ENCODE measurements around the gene TRIM65.

The TRIM65 gene

GRCh38 chr17:75849724-75850123, 47.0 kb downstream of the TRIM65 start:
- TF ChIP-seq, protein P1, sequence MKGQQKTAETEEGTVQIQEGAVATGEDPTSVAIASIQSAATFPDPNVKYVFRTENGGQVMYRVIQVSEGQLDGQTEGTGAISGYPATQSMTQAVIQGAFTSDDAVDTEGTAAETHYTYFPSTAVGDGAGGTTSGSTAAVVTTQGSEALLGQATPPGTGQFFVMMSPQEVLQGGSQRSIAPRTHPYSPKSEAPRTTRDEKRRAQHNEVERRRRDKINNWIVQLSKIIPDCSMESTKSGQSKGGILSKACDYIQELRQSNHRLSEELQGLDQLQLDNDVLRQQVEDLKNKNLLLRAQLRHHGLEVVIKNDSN (IDR thresholded peaks at IDR 0.05), result no peak
- TF ChIP-seq FOXM1 (IDR thresholded peaks at IDR 0.05; ENCODE audit: borderline replicate concordance, low read depth) (no peak), NFIC (IDR thresholded peaks at IDR 0.05) (no peak), RAD21 (IDR thresholded peaks at IDR 0.05; ENCODE audit: low read depth) (no peak), TAF1 (IDR thresholded peaks at IDR 0.05; ENCODE audit: low read depth) (no peak), MAX (IDR thresholded peaks at IDR 0.05) (no peak), TCF12 (IDR thresholded peaks at IDR 0.05; ENCODE audit: low read depth) (no peak), ZBTB7A (IDR thresholded peaks at IDR 0.05; ENCODE audit: low read depth) (no peak)

- TF ChIP-seq, protein P2, sequence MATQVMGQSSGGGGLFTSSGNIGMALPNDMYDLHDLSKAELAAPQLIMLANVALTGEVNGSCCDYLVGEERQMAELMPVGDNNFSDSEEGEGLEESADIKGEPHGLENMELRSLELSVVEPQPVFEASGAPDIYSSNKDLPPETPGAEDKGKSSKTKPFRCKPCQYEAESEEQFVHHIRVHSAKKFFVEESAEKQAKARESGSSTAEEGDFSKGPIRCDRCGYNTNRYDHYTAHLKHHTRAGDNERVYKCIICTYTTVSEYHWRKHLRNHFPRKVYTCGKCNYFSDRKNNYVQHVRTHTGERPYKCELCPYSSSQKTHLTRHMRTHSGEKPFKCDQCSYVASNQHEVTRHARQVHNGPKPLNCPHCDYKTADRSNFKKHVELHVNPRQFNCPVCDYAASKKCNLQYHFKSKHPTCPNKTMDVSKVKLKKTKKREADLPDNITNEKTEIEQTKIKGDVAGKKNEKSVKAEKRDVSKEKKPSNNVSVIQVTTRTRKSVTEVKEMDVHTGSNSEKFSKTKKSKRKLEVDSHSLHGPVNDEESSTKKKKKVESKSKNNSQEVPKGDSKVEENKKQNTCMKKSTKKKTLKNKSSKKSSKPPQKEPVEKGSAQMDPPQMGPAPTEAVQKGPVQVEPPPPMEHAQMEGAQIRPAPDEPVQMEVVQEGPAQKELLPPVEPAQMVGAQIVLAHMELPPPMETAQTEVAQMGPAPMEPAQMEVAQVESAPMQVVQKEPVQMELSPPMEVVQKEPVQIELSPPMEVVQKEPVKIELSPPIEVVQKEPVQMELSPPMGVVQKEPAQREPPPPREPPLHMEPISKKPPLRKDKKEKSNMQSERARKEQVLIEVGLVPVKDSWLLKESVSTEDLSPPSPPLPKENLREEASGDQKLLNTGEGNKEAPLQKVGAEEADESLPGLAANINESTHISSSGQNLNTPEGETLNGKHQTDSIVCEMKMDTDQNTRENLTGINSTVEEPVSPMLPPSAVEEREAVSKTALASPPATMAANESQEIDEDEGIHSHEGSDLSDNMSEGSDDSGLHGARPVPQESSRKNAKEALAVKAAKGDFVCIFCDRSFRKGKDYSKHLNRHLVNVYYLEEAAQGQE (IDR thresholded peaks at IDR 0.05; ENCODE audit: low read depth), result no peak
- TF ChIP-seq TEAD4 (IDR thresholded peaks at IDR 0.05), result no peak
- TF ChIP-seq ZBTB7A (IDR thresholded peaks at IDR 0.05; ENCODE audit: low read depth), result no peak
- TF ChIP-seq, protein P1 (IDR thresholded peaks at IDR 0.05), result no peak
- no peak for TF ChIP-seq CREB1 (IDR thresholded peaks at IDR 0.05; ENCODE audit: low read depth)
- no peak for TF ChIP-seq TCF12 (IDR thresholded peaks at IDR 0.05; ENCODE audit: low read depth)
- no peak for TF ChIP-seq MAX (IDR thresholded peaks at IDR 0.05)
- no peak for TF ChIP-seq NFIC (IDR thresholded peaks at IDR 0.05)
- no peak for TF ChIP-seq EP300 (IDR thresholded peaks at IDR 0.05; ENCODE audit: borderline replicate concordance)
- TF ChIP-seq CEBPB (IDR thresholded peaks at IDR 0.05), result no peak
- TF ChIP-seq TAF1 (IDR thresholded peaks at IDR 0.05; ENCODE audit: low read depth), result no peak
- TF ChIP-seq FOXM1 (IDR thresholded peaks at IDR 0.05; ENCODE audit: borderline replicate concordance, low read depth), result no peak
- no peak for TF ChIP-seq RAD21 (IDR thresholded peaks at IDR 0.05; ENCODE audit: low read depth)
- no peak for TF ChIP-seq YY1 (IDR thresholded peaks at IDR 0.05; ENCODE audit: low read depth)
- no peak for TF ChIP-seq EGR1 (IDR thresholded peaks at IDR 0.05)
These were observed 47.5 kb downstream of the TRIM65 start for GRCh38 chr17:75849279-75849646.

DNA sequence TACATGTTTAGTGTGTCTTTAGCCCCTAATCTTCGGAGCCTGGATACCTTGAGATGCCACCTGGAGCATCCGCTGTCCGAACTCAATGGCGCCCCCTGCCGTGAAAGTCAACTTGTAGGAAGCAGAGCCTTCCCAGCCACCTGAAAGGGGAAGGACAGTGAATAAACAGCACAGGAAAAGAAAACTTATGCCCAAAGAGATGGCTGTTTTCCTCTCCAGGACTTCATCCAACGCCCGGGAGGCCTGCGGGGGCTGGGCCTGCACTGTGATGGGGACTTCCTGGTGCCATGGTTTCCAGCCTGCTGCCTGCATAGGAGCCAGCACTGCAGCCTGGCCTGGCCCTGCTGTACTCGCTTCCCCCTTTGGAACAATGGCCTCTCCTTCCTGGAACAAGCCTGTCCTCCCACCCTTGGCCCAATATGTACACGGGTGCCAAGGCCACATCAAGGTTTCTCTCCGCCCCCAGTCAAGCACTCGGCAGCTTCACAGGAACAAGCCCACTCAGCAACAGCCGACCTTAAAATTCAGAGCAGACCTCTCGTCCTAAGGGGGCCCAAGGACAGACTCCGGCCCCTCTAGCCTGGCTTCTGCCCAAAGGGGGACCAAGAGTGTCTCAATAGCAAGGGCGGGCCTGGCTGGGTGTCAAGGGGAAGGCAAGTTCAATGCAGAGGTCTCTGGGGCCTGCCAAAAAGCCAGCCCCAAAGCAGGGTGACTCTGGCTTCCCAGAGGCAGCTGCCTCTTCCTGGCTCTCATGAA, 48.0 kb downstream of the TRIM65 start:
- TF ChIP-seq TAF1 (IDR thresholded peaks at IDR 0.05; ENCODE audit: low read depth) (no peak), ZBTB7A (IDR thresholded peaks at IDR 0.05; ENCODE audit: low read depth) (no peak), TCF12 (IDR thresholded peaks at IDR 0.05; ENCODE audit: low read depth) (no peak), CREB1 (IDR thresholded peaks at IDR 0.05; ENCODE audit: low read depth) (no peak), RAD21 (IDR thresholded peaks at IDR 0.05; ENCODE audit: low read depth) (peak; percentile 61), YY1 (IDR thresholded peaks at IDR 0.05; ENCODE audit: low read depth) (peak; percentile 29; the same call in 1 of the 2 replicates), FOXM1 (IDR thresholded peaks at IDR 0.05; ENCODE audit: borderline replicate concordance, low read depth) (no peak)
- TF ChIP-seq, protein P1 (IDR thresholded peaks at IDR 0.05), result no peak
- TF ChIP-seq, protein P2 (IDR thresholded peaks at IDR 0.05; ENCODE audit: low read depth), result no peak

DNA sequence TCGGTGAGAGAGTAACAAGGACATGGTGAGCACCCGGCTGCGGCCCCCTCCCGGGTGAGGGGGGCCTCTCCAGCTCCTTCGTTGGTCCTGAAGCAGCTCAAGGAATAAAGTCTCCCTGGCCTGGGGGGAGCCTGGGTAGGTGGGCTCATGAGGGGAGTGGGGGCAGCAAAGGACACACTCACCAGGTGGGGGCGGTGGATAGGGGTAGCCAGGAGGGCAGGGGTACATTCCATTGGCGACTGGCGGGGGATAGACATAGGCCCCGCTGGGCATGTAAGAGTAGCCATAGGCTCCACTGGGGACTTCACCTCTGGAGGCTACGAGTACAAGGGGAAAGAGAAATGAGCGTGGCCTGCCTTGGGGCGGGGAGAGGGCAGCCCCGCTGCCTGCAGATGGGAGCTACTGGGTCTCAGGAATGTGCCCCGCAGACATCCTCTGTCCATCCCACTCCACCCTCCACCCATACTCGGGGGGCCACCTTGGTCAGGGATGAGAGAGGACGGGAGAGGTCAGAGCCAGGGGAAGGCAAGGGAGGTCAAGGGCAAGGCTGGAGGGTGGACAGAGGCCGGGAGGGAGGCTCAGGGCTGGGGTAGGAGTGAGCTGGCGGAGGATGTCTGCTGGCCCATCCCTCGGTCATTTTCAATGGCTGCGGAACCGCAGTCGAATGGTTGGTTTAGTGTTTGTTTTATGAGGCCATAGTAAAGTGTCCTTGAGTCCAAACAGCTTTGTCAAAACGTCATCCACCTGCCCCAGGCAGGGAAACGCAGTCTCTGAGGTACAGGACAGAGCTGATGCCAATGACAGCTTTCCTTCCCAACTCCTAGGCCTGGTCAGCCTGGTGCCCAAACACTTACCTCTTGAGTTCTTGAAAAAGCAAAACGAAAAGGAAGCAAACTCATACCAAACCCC, 48.9 kb downstream of the TRIM65 start:
- no peak for TF ChIP-seq TAF1 (IDR thresholded peaks at IDR 0.05; ENCODE audit: low read depth)
- TF ChIP-seq EGR1 (IDR thresholded peaks at IDR 0.05), result no peak
- TF ChIP-seq, protein P2 (IDR thresholded peaks at IDR 0.05; ENCODE audit: low read depth), result no peak
- TF ChIP-seq RAD21 (IDR thresholded peaks at IDR 0.05; ENCODE audit: low read depth), result no peak
- TF ChIP-seq, protein P1 (IDR thresholded peaks at IDR 0.05), result no peak
- no peak for TF ChIP-seq EP300 (IDR thresholded peaks at IDR 0.05; ENCODE audit: borderline replicate concordance)
- TF ChIP-seq CEBPB (IDR thresholded peaks at IDR 0.05), result no peak
- TF ChIP-seq NFIC (IDR thresholded peaks at IDR 0.05), result no peak
- TF ChIP-seq MAX (IDR thresholded peaks at IDR 0.05), result no peak
- TF ChIP-seq FOXM1 (IDR thresholded peaks at IDR 0.05; ENCODE audit: borderline replicate concordance, low read depth), result no peak
- no peak for TF ChIP-seq CREB1 (IDR thresholded peaks at IDR 0.05; ENCODE audit: low read depth)
